CD4-positive, alpha-beta T cell (primary cell): ENCODE data around the gene CREBL2. TPM values are rescaled to one million over a fixed set of nuclear protein-coding genes. Genes with fewer than 3 reads are reported as not detected.
"Not testable (repeated sequence)": the region's sequence is repeated elsewhere in the genome, so short reads cannot be mapped to it uniquely, and the experiment has no call there.

Experiments used
- ATAC-seq: fragments of 200-7000 bp; cut with Tn5 transposase; one replicate; pipeline ENCODE4 v1.10.0; 2022; ENCODE audit warnings: mild to moderate bottlenecking; ENCODE audit not compliant: poor library complexity
- CTCF ChIA-PET: fragments of 350-600 bp; sonication (Branson Sonifier 250); formaldehyde crosslinking; loops from one replicate; lab custom pipeline; 2021; ENCODE audit warnings: antibody characterized with exemption, inconsistent platforms; lab: Charles Lee
- POLR2A ChIA-PET: fragments of 350-600 bp; sonication (Branson Sonifier 250); formaldehyde crosslinking; loops from one replicate; lab custom pipeline; 2021; ENCODE audit warnings: antibody characterized with exemption, inconsistent platforms; lab: Charles Lee
- DNase-seq, 14 experiments: peaks; one replicate each; pipeline ENCODE4 v3.0.0-alpha.2; 2013 to 2020; ENCODE audit warnings: mixed read lengths in 2 of 14
- H3K27ac ChIP-seq, 2 donors: one replicate each; pipeline versions ENCODE4 v1.5.1 to v1.7.0; 2013; ENCODE audit warnings: low read length in 2 of 2, low read depth in 1 of 2, mild to moderate bottlenecking in 1 of 2
- H3K27me3 ChIP-seq, 2 experiments: 1 replicate in 1 of 2; 2 replicates in 1 of 2; pipeline versions ENCODE4 v1.6.1 to v1.7.0; 2013; ENCODE audit warnings: low read length in 2 of 2, control low read depth in 1 of 2, mild to moderate bottlenecking in 1 of 2, moderate library complexity in 1 of 2; ENCODE audit not compliant: insufficient read depth in 2 of 2, control insufficient read depth in 1 of 2
- H3K36me3 ChIP-seq: one replicate; pipeline ENCODE4 v1.6.1; 2013; ENCODE audit warnings: low read length, control low read depth; ENCODE audit not compliant: insufficient read depth
- H3K4me1 ChIP-seq: one replicate; pipeline ENCODE4 v1.6.1; 2013; ENCODE audit warnings: low read length, control low read depth; ENCODE audit not compliant: insufficient read depth
- H3K4me3 ChIP-seq: one replicate; pipeline ENCODE4 v1.5.1; 2013; ENCODE audit warnings: mild to moderate bottlenecking, low read length, moderate library complexity
- H3K9me3 ChIP-seq, 2 experiments: 1 replicate in 1 of 2; 2 replicates in 1 of 2; pipeline versions ENCODE4 v1.6.1 to v1.7.0; 2013; ENCODE audit warnings: low read length in 2 of 2, mild to moderate bottlenecking in 2 of 2, control low read depth in 1 of 2, moderate library complexity in 1 of 2; ENCODE audit not compliant: control insufficient read depth in 1 of 2, insufficient read depth in 1 of 2
- H3K27ac Mint-ChIP-seq: one replicate; pipeline ENCODE4 v1.8.0; 2020; ENCODE audit warnings: mixed read lengths
- H3K27me3 Mint-ChIP-seq: one replicate; pipeline ENCODE4 v1.8.0; 2021; ENCODE audit warnings: mixed read lengths
- H3K36me3 Mint-ChIP-seq: one replicate; pipeline ENCODE4 v1.8.0; 2021; ENCODE audit warnings: low read depth, mixed read lengths
- H3K4me1 Mint-ChIP-seq: one replicate; pipeline ENCODE4 v1.8.0; 2021; ENCODE audit warnings: low read depth, mixed read lengths
- H3K4me3 Mint-ChIP-seq: one replicate; pipeline ENCODE4 v1.8.0; 2020; ENCODE audit warnings: mild to moderate bottlenecking, mixed read lengths
- H3K9me3 Mint-ChIP-seq: one replicate; pipeline ENCODE4 v1.8.0; 2020; ENCODE audit warnings: mixed read lengths
- CTCF ChIP-seq: fragments of 200-600 bp; IDR thresholded peaks from one replicate; pipeline ENCODE4 v1.8.0; 2022; ENCODE audit warnings: antibody characterized with exemption, mild to moderate bottlenecking
- intact Hi-C, 2 experiments: fragments of 100-400 bp; cut with DNase I in 1 of 2; cut with micrococcal nuclease in 1 of 2; formaldehyde crosslinking; loops; one replicate each; pipeline versions ENCODE4 v1.15.1 to v1.9.0; 2023 to 2025; cut with DNase I, micrococcal nuclease
- total RNA-seq, 174 experiments: library from RNA in 2 of 174; stranded (reverse) in 2 of 174; gene quantifications; one replicate each; pipeline ENCODE4 v1.2.3 and lab custom pipeline; 2021 to 2026

CREBL2 gene
- total RNA-seq, 2 experiments from 2014 or later = 9.5 to 12.6 TPM

- H3K36me3 ChIP-seq = peaks cover 11% of the 10 kb centered on the region
- Mint-ChIP-seq H3K4me3 (peak overlapping the region; percentile 3), H3K27me3 (no peaks in the 10 kb centered on the region), H3K27ac (peak overlapping the region; percentile 60), H3K4me1 (peaks cover 69% of the 10 kb centered on the region), H3K36me3 (peaks cover 36% of the 10 kb centered on the region), H3K9me3 (no peaks in the 10 kb centered on the region)
- no peaks in the 10 kb centered on the region for H3K9me3 ChIP-seq
- H3K27me3 ChIP-seq = no peaks in the 10 kb centered on the region
- ATAC-seq (no peak), DNase-seq (no peak)
- intact Hi-C loops = no loop called here
- H3K27ac ChIP-seq = no peak overlapping the region
- no peak overlapping the region for H3K4me3 ChIP-seq
- no peak for TF ChIP-seq CTCF
- CTCF ChIA-PET = interaction anchor here (1.0 to 1.5 kb wide), 4 partner anchors 12 to 70 kb away, joined by 3 to 4 read pairs (median 4); no protein-coding TSS in a partner anchor
- H3K4me1 ChIP-seq = peaks cover 3% of the 10 kb centered on the region
- POLR2A ChIA-PET = interaction anchor here (0.6 to 2.4 kb wide), 5 partner anchors 14 to 83 kb away, joined by 4 to 7 read pairs (median 5); partner anchors contain the start of gene DUSP16
These were observed 19.2 kb downstream of the CREBL2 start for GRCh38 chr12:12630850-12631249.

GRCh38 chr12:12635651-12636050 is 24.0 kb downstream of the CREBL2 start:
- H3K27ac Mint-ChIP-seq = no peak overlapping the region
- H3K36me3 Mint-ChIP-seq = peaks cover 74% of the 10 kb centered on the region
- ChIA-PET CTCF (interaction anchor here (0.7 to 1.3 kb wide), 2 partner anchors 10 to 395 kb away, joined by 3 read pairs; no protein-coding TSS in a partner anchor), POLR2A (interaction anchor here (0.9 to 1.1 kb wide), 2 partner anchors 74 to 205 kb away, joined by 3 to 4 read pairs; no protein-coding TSS in a partner anchor)
- Histone ChIP-seq H3K4me1 (no peaks in the 10 kb centered on the region), H3K27me3 (no peaks in the 10 kb centered on the region), H3K36me3 (peaks cover 46% of the 10 kb centered on the region), H3K27ac (no peak overlapping the region), H3K4me3 (no peak overlapping the region), H3K9me3 (peaks cover 6% of the 10 kb centered on the region in 2 experiments)
- ATAC-seq (no peak), DNase-seq (no peak)
- peaks cover 21% of the 10 kb centered on the region for H3K4me1 Mint-ChIP-seq
- intact Hi-C loops = no loop called here
- peaks cover 7% of the 10 kb centered on the region for H3K9me3 Mint-ChIP-seq
- no peak overlapping the region for H3K4me3 Mint-ChIP-seq
- no peak for TF ChIP-seq CTCF
- H3K27me3 Mint-ChIP-seq = no peaks in the 10 kb centered on the region

GRCh38 chr12:12636641-12637040 is 25.0 kb downstream of the CREBL2 start:
- Mint-ChIP-seq H3K36me3 (peaks cover 76% of the 10 kb centered on the region), H3K27ac (no peak overlapping the region), H3K27me3 (no peaks in the 10 kb centered on the region), H3K9me3 (peaks cover 7% of the 10 kb centered on the region), H3K4me3 (no peak overlapping the region), H3K4me1 (peaks cover 11% of the 10 kb centered on the region)
- H3K4me3 ChIP-seq = no peak overlapping the region
- peaks cover 51% of the 10 kb centered on the region for H3K36me3 ChIP-seq
- H3K4me1 ChIP-seq = no peaks in the 10 kb centered on the region
- CTCF ChIA-PET = no interaction called here
- no peak for TF ChIP-seq CTCF
- no peak overlapping the region for H3K27ac ChIP-seq
- peaks cover 6% of the 10 kb centered on the region in 2 experiments for H3K9me3 ChIP-seq
- no peak for ATAC-seq
- H3K27me3 ChIP-seq = no peaks in the 10 kb centered on the region
- no peak for DNase-seq
- intact Hi-C loops = no loop called here
- POLR2A ChIA-PET = no interaction called here

- DNase-seq, H3K9me3 ChIP-seq, H3K4me3 ChIP-seq, H3K27me3 ChIP-seq, H3K9me3 Mint-ChIP-seq, H3K4me1 ChIP-seq, H3K27ac ChIP-seq, H3K4me1 Mint-ChIP-seq, POLR2A ChIA-PET, CTCF ChIA-PET, H3K27ac Mint-ChIP-seq, H3K4me3 Mint-ChIP-seq, H3K27me3 Mint-ChIP-seq, ATAC-seq: not testable (repeated sequence)
- H3K36me3 ChIP-seq = peaks cover 74% of the 10 kb centered on the region
- intact Hi-C loops = loop anchor here in 1 of 2 experiments (5.0 kb wide), 1 partner anchor 73 kb away; no protein-coding TSS in a partner anchor
- H3K36me3 Mint-ChIP-seq = peaks cover 89% of the 10 kb centered on the region
These were observed 28.3 kb downstream of the CREBL2 start for GRCh38 chr12:12639995-12640394.
